Measurements from ENCODE around the gene PTPN4. TPM values are rescaled to one million over a fixed set of nuclear protein-coding genes. Genes with fewer than 3 reads are reported as not detected.

The PTPN4 gene
- total RNA-seq, 1 experiment from 2014 or later: 52.4 TPM

- intact Hi-C loops (cut with micrococcal nuclease; ENCODE audit: unreplicated experiment): no loop called here
- Mint-ChIP-seq H3K36me3 (ENCODE audit: insufficient read depth, unreplicated experiment) (no peaks in the 10 kb centered on the region), H3K4me3 (ENCODE audit: low read depth, unreplicated experiment) (no peak overlapping the region), H3K9me3 (ENCODE audit: low read depth, unreplicated experiment) (no peaks in the 10 kb centered on the region), H3K27ac (ENCODE audit: unreplicated experiment) (no peak overlapping the region), H3K27me3 (ENCODE audit: unreplicated experiment) (no peaks in the 10 kb centered on the region), H3K4me1 (ENCODE audit: low read depth, unreplicated experiment) (no peaks in the 10 kb centered on the region)
- no peak for DNase-seq
- no peak for TF ChIP-seq CTCF (IDR thresholded peaks at IDR 0.05; ENCODE audit: unreplicated experiment)
- BruUV-seq (replicated peaks): no TSS peak
- CTCF ChIA-PET: no interaction called here
Measured at GRCh38 chr2:120001471-120001870, 241.7 kb downstream of the PTPN4 start.

DNA sequence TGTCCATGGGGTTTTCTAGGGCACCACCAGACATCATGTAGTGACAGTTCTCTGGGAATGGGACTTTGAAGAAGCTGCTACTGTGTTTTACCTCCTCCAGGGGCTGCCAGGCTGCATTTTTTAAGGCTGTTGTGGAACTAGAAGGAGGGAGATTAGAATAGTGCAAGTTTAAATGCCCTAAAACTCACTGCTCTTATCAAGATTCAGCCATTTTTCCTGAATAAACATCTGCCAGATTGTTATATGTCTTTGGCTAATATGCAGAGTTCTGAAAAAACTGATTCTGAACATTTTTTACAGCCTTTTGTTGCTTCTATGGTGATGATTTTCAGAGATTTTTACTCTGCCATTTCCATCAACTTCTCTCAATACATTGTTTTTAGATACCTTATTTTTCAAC lies 244.5 kb downstream of the PTPN4 start:
- no peak overlapping the region for H3K4me3 Mint-ChIP-seq (ENCODE audit: low read depth, unreplicated experiment)
- DNase-seq: no peak
- no peaks in the 10 kb centered on the region for H3K9me3 Mint-ChIP-seq (ENCODE audit: low read depth, unreplicated experiment)
- intact Hi-C loops (cut with micrococcal nuclease; ENCODE audit: unreplicated experiment): no loop called here
- CTCF ChIA-PET: no interaction called here
- H3K36me3 Mint-ChIP-seq (ENCODE audit: insufficient read depth, unreplicated experiment): no peaks in the 10 kb centered on the region
- H3K4me1 Mint-ChIP-seq (ENCODE audit: low read depth, unreplicated experiment): no peaks in the 10 kb centered on the region
- H3K27me3 Mint-ChIP-seq (ENCODE audit: unreplicated experiment): no peaks in the 10 kb centered on the region
- no peak overlapping the region for H3K27ac Mint-ChIP-seq (ENCODE audit: unreplicated experiment)
- no TSS peak for BruUV-seq (replicated peaks)
- no peak for TF ChIP-seq CTCF (IDR thresholded peaks at IDR 0.05; ENCODE audit: unreplicated experiment)

DNA sequence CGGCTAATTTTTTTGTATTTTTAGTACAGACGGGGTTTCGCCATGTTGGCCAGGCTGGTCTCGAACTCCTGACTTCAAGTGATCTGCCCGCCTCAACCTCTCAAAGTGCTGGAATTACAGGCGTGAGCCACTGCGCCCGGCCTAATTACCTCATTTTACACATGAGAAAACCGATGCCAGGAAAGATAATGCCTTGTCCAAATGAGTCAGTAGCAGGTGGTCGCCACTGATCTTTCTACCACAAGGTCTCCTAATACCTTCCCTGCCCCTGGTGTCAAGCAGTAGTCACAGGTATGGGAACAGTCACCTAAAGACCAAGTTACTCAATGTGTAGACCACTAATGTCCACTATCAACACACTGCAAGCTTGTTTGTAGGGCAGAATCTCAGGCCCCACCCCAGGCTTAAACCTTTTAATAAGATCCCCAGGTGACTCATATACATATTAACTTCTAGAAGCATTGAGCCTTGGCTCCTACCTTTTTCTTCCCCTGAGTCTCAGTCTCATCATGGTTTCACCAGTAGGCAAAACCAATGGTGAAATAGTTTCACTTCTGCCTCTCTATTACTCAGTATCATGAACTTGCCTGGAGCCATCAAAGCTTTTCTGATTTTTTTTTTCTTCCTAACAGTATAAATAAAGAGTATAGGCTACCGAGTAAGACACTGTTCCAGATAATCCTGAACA lies 246.3 kb downstream of the PTPN4 start:
- no peak for DNase-seq
- CTCF ChIA-PET: no interaction called here
- H3K27me3 Mint-ChIP-seq (ENCODE audit: unreplicated experiment): no peaks in the 10 kb centered on the region

DNA sequence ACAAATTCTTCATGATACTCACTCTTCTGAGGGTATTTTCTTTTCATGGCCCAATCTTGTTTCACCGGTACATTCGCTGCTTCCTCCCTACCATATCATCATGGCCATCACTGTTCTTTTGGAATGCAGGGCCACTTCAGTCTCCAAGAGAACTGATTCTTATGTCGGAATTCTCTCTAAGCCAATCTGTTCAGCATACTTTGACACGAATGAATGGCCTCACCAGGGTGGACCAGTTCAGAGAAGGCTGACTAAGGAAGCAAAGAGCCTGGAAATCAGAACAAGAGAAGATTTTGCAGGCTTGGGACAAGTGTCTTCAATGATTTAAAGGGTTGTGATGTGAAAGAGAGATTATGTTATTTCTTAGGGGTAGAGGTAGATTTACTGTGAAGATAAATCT lies 248.1 kb downstream of the PTPN4 start:
- no peak for TF ChIP-seq CTCF (IDR thresholded peaks at IDR 0.05; ENCODE audit: unreplicated experiment)
- peaks cover 18% of the 10 kb centered on the region for H3K36me3 Mint-ChIP-seq (ENCODE audit: insufficient read depth, unreplicated experiment)
- H3K4me3 Mint-ChIP-seq (ENCODE audit: low read depth, unreplicated experiment): no peak overlapping the region
- peaks cover 21% of the 10 kb centered on the region for H3K4me1 Mint-ChIP-seq (ENCODE audit: low read depth, unreplicated experiment)
- H3K27ac Mint-ChIP-seq (ENCODE audit: unreplicated experiment): no peak overlapping the region
- intact Hi-C loops (cut with micrococcal nuclease; ENCODE audit: unreplicated experiment): no loop called here
- CTCF ChIA-PET: no interaction called here
- H3K9me3 Mint-ChIP-seq (ENCODE audit: low read depth, unreplicated experiment): no peaks in the 10 kb centered on the region
- no peaks in the 10 kb centered on the region for H3K27me3 Mint-ChIP-seq (ENCODE audit: unreplicated experiment)
- no TSS peak for BruUV-seq (replicated peaks)
- DNase-seq: no peak

More for the DNA sequence above, 246.3 kb downstream of the PTPN4 start:
- Mint-ChIP-seq H3K4me3 (ENCODE audit: low read depth, unreplicated experiment) (no peak overlapping the region), H3K36me3 (ENCODE audit: insufficient read depth, unreplicated experiment) (no peaks in the 10 kb centered on the region), H3K9me3 (ENCODE audit: low read depth, unreplicated experiment) (no peaks in the 10 kb centered on the region), H3K4me1 (ENCODE audit: low read depth, unreplicated experiment) (peaks cover 3% of the 10 kb centered on the region), H3K27ac (ENCODE audit: unreplicated experiment) (no peak overlapping the region)
- TF ChIP-seq CTCF (IDR thresholded peaks at IDR 0.05; ENCODE audit: unreplicated experiment): no peak
- intact Hi-C loops (cut with micrococcal nuclease; ENCODE audit: unreplicated experiment): no loop called here
- no TSS peak for BruUV-seq (replicated peaks)

Measured in Calu3 (cell line).